Neural cell (in vitro differentiated cells): Measurements from ENCODE around the gene TMEM59. TPM values are rescaled to one million over a fixed set of nuclear protein-coding genes. Genes with fewer than 3 reads are reported as not detected.

Source experiments
- H2AFZ ChIP-seq: fragments of 200-600, 300-800 bp; sonication (generic), shearing (Covaris generic); 2 replicates; pipeline ENCODE4 v1.6.0; 2014; ENCODE audit warnings: low read depth, mild to moderate bottlenecking, antibody characterized with exemption, low read length, moderate library complexity
- H3F3A ChIP-seq: fragments of 200-600 bp; shearing (Covaris generic); 2 replicates; pipeline ENCODE4 v1.6.1; 2016; ENCODE audit warnings: mild to moderate bottlenecking, moderate library complexity, mixed read lengths, antibody characterized with exemption, low read length; ENCODE audit not compliant: insufficient read depth, poor library complexity, severe bottlenecking
- H3K27ac ChIP-seq: fragments of 200-600, 300-800 bp; sonication (generic), shearing (Covaris generic); 2 replicates; pipeline ENCODE4 v1.5.1; 2014; ENCODE audit warnings: mild to moderate bottlenecking, low read length, moderate library complexity
- H3K27me3 ChIP-seq: fragments of 300-800, 200-600 bp; sonication (generic), shearing (Covaris generic); 2 replicates; pipeline ENCODE4 v1.6.0; 2014; ENCODE audit warnings: mild to moderate bottlenecking, low read depth, low read length, moderate library complexity; ENCODE audit not compliant: insufficient read depth
- H3K36me3 ChIP-seq: fragments of 300-800, 200-600 bp; sonication (generic), shearing (Covaris generic); 2 replicates; pipeline ENCODE4 v1.5.1; 2014; ENCODE audit warnings: mild to moderate bottlenecking, antibody characterized with exemption, low read length, moderate library complexity; ENCODE audit not compliant: insufficient read depth
- H3K4me2 ChIP-seq: fragments of 300-800, 200-600 bp; sonication (generic), shearing (Covaris generic); 2 replicates; pipeline ENCODE4 v1.6.0; 2014; ENCODE audit warnings: mild to moderate bottlenecking, low read length
- H3K4me3 ChIP-seq: fragments of 300-800, 200-600 bp; sonication (generic), shearing (Covaris generic); 2 replicates; pipeline ENCODE4 v1.5.1; 2014; ENCODE audit warnings: mild to moderate bottlenecking, low read length, moderate library complexity
- H3K79me2 ChIP-seq: fragments of 200-600 bp; shearing (Covaris generic); replicated peaks from 2 replicates; pipeline ENCODE4 v1.6.0; 2014; ENCODE audit warnings: mild to moderate bottlenecking, low read length, moderate library complexity; ENCODE audit not compliant: insufficient read depth
- H3K9ac ChIP-seq: fragments of 300-800, 200-600 bp; sonication (generic), shearing (Covaris generic); 2 replicates; pipeline ENCODE4 v1.6.1; 2016; ENCODE audit warnings: mild to moderate bottlenecking, low read length, mixed read lengths
- H3K9me2 ChIP-seq: fragments of 200-600 bp; shearing (Covaris generic); 2 replicates; pipeline ENCODE4 v1.6.1; 2016; ENCODE audit warnings: mild to moderate bottlenecking, low read length, mixed read lengths; ENCODE audit not compliant: insufficient read depth
- H3K9me3 ChIP-seq: fragments of 200-600, 300-800 bp; sonication (generic), shearing (Covaris generic); 2 replicates; pipeline ENCODE4 v1.6.1; 2016; ENCODE audit warnings: mild to moderate bottlenecking, mixed run types, low read length, moderate library complexity, mixed read lengths
- H4K20me1 ChIP-seq: fragments of 200-600 bp; shearing (Covaris generic); 2 replicates; pipeline ENCODE4 v1.6.1; 2016; ENCODE audit warnings: mild to moderate bottlenecking, mixed run types; ENCODE audit not compliant: insufficient read depth
- EP300 ChIP-seq: fragments of 450-650 bp; conservative IDR thresholded peaks from 2 replicates; pipeline ENCODE4 v1.6.1; 2014; ENCODE audit warnings: antibody characterized with exemption, mild to moderate bottlenecking, moderate library complexity; ENCODE audit not compliant: poor library complexity, severe bottlenecking
- EZH2 ChIP-seq: fragments of 200-600, 300-800 bp; shearing (Covaris generic), sonication (generic); IDR thresholded peaks from 2 replicates; pipeline ENCODE4 v1.6.1; 2014; ENCODE audit warnings: antibody characterized with exemption, low read length, borderline replicate concordance, mild to moderate bottlenecking; ENCODE audit not compliant: insufficient read depth, poor library complexity, severe bottlenecking
- MXI1 ChIP-seq: fragments of 450-650 bp; conservative IDR thresholded peaks from 2 replicates; pipeline ENCODE4 v1.6.1; 2014; ENCODE audit warnings: antibody characterized with exemption, mild to moderate bottlenecking; ENCODE audit not compliant: poor library complexity, severe bottlenecking
- POLR2AphosphoS5 ChIP-seq: IDR thresholded peaks from 2 replicates; pipeline ENCODE4 v1.6.1; 2012
- RAD21 ChIP-seq: fragments of 450-650 bp; conservative IDR thresholded peaks from 2 replicates; pipeline ENCODE4 v1.6.1; 2014; ENCODE audit warnings: antibody characterized with exemption, mild to moderate bottlenecking, moderate library complexity
- SMC3 ChIP-seq: fragments of 450-650 bp; conservative IDR thresholded peaks from 2 replicates; pipeline ENCODE4 v1.6.1; 2014; ENCODE audit warnings: antibody characterized with exemption, mild to moderate bottlenecking, moderate library complexity; ENCODE audit not compliant: poor library complexity
- TAF1 ChIP-seq: IDR thresholded peaks from 2 replicates; pipeline ENCODE4 v1.6.1; 2012; ENCODE audit warnings: low read depth
- polyA plus RNA-seq: library from polyadenylated mRNA; depleted of rRNA; stranded (reverse); fragments of >200 nt; gene quantifications from 2 replicates; pipeline ENCODE4 v1.2.3, GENCODE V29; 2014
- TF ChIP-seq, protein P1 (sequence below): fragments of 450-650 bp; IDR thresholded peaks from 2 replicates; pipeline ENCODE4 v1.5.1; 2014; ENCODE audit warnings: antibody characterized with exemption, mild to moderate bottlenecking, moderate library complexity; ENCODE audit not compliant: poor library complexity, severe bottlenecking
- TF ChIP-seq, protein P2 (sequence below): IDR thresholded peaks from 2 replicates; pipeline ENCODE4 v1.6.1; 2012; ENCODE audit warnings: borderline replicate concordance

Gene TMEM59
- polyA plus RNA-seq, 1 donor from 2014 or later: 328 TPM

- Histone ChIP-seq H3F3A (no peaks in the 10 kb centered on the region), H3K36me3 (no peaks in the 10 kb centered on the region), H3K4me2 (no peak overlapping the region), H3K79me2 (no peaks in the 10 kb centered on the region), H3K9ac (no peak overlapping the region), H3K27me3 (no peaks in the 10 kb centered on the region), H3K9me2 (no peaks in the 10 kb centered on the region), H2AFZ (no peak overlapping the region), H3K27ac (no peak overlapping the region), H3K9me3 (no peaks in the 10 kb centered on the region), H4K20me1 (no peaks in the 10 kb centered on the region), H3K4me3 (no peak overlapping the region)
- no peak for TF ChIP-seq RAD21
Observed at GRCh38 chr1:54088385-54088784, 35.4 kb upstream of the TMEM59 start.

- Histone ChIP-seq H3K27me3 (no peaks in the 10 kb centered on the region), H2AFZ (no peak overlapping the region), H3F3A (no peaks in the 10 kb centered on the region), H3K9me3 (no peaks in the 10 kb centered on the region), H3K4me2 (no peak overlapping the region), H4K20me1 (no peaks in the 10 kb centered on the region), H3K27ac (no peak overlapping the region), H3K4me3 (no peak overlapping the region), H3K9ac (no peak overlapping the region), H3K36me3 (no peaks in the 10 kb centered on the region), H3K79me2 (no peaks in the 10 kb centered on the region), H3K9me2 (no peaks in the 10 kb centered on the region)
- TF ChIP-seq, protein P1, sequence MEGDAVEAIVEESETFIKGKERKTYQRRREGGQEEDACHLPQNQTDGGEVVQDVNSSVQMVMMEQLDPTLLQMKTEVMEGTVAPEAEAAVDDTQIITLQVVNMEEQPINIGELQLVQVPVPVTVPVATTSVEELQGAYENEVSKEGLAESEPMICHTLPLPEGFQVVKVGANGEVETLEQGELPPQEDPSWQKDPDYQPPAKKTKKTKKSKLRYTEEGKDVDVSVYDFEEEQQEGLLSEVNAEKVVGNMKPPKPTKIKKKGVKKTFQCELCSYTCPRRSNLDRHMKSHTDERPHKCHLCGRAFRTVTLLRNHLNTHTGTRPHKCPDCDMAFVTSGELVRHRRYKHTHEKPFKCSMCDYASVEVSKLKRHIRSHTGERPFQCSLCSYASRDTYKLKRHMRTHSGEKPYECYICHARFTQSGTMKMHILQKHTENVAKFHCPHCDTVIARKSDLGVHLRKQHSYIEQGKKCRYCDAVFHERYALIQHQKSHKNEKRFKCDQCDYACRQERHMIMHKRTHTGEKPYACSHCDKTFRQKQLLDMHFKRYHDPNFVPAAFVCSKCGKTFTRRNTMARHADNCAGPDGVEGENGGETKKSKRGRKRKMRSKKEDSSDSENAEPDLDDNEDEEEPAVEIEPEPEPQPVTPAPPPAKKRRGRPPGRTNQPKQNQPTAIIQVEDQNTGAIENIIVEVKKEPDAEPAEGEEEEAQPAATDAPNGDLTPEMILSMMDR: no peak
- TF ChIP-seq POLR2AphosphoS5 (no peak), EZH2 (no peak), EP300 (no peak), SMC3 (no peak), MXI1 (no peak), TAF1 (no peak), RAD21 (no peak)
- TF ChIP-seq, protein P2, sequence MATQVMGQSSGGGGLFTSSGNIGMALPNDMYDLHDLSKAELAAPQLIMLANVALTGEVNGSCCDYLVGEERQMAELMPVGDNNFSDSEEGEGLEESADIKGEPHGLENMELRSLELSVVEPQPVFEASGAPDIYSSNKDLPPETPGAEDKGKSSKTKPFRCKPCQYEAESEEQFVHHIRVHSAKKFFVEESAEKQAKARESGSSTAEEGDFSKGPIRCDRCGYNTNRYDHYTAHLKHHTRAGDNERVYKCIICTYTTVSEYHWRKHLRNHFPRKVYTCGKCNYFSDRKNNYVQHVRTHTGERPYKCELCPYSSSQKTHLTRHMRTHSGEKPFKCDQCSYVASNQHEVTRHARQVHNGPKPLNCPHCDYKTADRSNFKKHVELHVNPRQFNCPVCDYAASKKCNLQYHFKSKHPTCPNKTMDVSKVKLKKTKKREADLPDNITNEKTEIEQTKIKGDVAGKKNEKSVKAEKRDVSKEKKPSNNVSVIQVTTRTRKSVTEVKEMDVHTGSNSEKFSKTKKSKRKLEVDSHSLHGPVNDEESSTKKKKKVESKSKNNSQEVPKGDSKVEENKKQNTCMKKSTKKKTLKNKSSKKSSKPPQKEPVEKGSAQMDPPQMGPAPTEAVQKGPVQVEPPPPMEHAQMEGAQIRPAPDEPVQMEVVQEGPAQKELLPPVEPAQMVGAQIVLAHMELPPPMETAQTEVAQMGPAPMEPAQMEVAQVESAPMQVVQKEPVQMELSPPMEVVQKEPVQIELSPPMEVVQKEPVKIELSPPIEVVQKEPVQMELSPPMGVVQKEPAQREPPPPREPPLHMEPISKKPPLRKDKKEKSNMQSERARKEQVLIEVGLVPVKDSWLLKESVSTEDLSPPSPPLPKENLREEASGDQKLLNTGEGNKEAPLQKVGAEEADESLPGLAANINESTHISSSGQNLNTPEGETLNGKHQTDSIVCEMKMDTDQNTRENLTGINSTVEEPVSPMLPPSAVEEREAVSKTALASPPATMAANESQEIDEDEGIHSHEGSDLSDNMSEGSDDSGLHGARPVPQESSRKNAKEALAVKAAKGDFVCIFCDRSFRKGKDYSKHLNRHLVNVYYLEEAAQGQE: no peak
Observed at GRCh38 chr1:54086754-54087153, 33.8 kb upstream of the TMEM59 start.

DNA sequence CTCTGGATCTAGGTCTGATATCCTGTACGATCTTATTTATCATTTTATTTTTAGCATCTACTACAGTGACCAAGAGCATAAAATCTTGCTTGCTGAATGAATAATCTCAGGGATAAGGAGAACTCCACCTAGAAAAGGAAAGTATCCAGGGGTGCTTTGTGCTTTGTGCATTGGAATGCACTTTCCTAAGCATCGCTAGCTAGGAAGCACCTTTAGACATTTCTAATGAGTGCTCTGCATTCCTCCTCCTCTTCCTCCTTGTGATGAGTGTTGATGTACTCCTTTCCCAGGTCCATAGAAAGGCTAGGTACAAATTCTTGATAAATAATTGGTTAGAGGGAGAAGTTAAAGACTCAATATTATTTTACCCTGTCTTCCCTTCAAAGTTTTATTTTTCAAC, 31.8 kb upstream of the TMEM59 start:
- H3K4me3 ChIP-seq: no peak overlapping the region
- H3K79me2 ChIP-seq: no peaks in the 10 kb centered on the region
- no peak overlapping the region for H2AFZ ChIP-seq
- no peaks in the 10 kb centered on the region for H3K9me2 ChIP-seq
- H3K27ac ChIP-seq: no peak overlapping the region
- no peaks in the 10 kb centered on the region for H3K27me3 ChIP-seq
- no peaks in the 10 kb centered on the region for H3K36me3 ChIP-seq
- no peak overlapping the region for H3K9ac ChIP-seq
- TF ChIP-seq EP300 (no peak), SMC3 (no peak), POLR2AphosphoS5 (no peak), MXI1 (no peak), EZH2 (no peak), RAD21 (no peak), TAF1 (no peak)
- TF ChIP-seq, protein P1: no peak
- TF ChIP-seq, protein P2: no peak
- no peaks in the 10 kb centered on the region for H4K20me1 ChIP-seq
- H3F3A ChIP-seq: no peaks in the 10 kb centered on the region
- no peak overlapping the region for H3K4me2 ChIP-seq
- H3K9me3 ChIP-seq: no peaks in the 10 kb centered on the region
